Cardiac septum (tissue), 1 donor: ENCODE measurements around the gene FRS2. TPM values are rescaled to one million over a fixed set of nuclear protein-coding genes. Genes with fewer than 3 reads are reported as not detected.
"Not testable (repeated sequence)": the region's sequence is repeated elsewhere in the genome, so short reads cannot be mapped to it uniquely, and the experiment has no call there.

Experiments used
- DNase-seq: peaks from one replicate; pipeline ENCODE4 v3.0.0-alpha.2; 2020; ENCODE audit warnings: low spot score
- intact Hi-C: fragments of 100-400 bp; cut with DNase I; formaldehyde crosslinking; loops from one replicate; pipeline ENCODE4 v1.14.0; 2022
- total RNA-seq: library from RNA; stranded (reverse); fragmentation: NEBNext Ultra II Directional; extraction: Animal tissue kit (Norgen Biotek cat#: 25700); gene quantifications from one replicate; pipeline ENCODE4 v1.2.1, GENCODE V29; 2021
- donor health status: DM: no; HTN: no; CAD: no.

Gene FRS2
- total RNA-seq, 1 donor from 2014 or later, result 22.6 TPM

DNA sequence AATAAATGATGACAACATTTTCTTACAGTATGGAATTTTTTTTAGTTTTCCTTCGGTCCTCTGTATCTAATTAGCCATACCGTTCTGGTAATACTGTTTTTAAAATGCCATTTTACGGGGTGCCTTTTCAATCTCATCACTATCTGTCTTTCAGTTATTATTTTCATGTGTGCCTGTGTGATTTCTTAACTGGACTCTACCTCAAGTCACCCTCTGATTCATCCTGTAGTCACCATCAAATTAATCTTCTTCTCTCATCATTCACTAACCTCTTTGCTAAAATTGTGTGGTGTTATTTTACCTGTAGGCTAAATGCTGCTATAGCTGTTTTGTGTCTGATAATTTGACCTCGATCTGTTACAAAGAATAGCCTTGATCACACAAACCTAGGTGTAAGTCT, 99.0 kb downstream of the FRS2 start:
- DNase-seq, result no peak
- intact Hi-C loops, result no loop called here

DNA sequence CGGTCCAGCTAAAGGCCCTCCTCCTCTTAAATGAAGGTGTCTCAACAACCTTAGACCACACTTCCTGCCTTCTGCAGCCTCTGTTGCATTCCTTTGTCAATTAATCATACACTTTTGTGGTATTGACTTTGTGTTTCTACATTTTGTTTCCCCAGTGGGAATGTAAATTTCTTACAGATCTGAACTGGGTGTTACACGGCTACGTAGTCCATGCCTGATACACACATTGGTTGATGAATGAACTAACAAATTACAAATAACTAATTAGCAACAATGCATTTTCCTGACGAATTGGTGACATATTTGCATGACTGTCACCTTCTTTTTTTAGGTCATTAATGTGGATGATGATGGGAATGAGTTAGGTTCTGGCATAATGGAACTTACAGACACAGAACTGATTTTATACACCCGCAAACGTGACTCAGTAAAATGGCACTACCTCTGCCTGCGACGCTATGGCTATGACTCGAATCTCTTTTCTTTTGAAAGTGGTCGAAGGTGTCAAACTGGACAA, 99.9 kb downstream of the FRS2 start:
- intact Hi-C loops, result loop anchor here (5.0 kb wide), 3 partner anchors 98 to 178 kb away; partner anchors contain the start of gene FRS2

DNA sequence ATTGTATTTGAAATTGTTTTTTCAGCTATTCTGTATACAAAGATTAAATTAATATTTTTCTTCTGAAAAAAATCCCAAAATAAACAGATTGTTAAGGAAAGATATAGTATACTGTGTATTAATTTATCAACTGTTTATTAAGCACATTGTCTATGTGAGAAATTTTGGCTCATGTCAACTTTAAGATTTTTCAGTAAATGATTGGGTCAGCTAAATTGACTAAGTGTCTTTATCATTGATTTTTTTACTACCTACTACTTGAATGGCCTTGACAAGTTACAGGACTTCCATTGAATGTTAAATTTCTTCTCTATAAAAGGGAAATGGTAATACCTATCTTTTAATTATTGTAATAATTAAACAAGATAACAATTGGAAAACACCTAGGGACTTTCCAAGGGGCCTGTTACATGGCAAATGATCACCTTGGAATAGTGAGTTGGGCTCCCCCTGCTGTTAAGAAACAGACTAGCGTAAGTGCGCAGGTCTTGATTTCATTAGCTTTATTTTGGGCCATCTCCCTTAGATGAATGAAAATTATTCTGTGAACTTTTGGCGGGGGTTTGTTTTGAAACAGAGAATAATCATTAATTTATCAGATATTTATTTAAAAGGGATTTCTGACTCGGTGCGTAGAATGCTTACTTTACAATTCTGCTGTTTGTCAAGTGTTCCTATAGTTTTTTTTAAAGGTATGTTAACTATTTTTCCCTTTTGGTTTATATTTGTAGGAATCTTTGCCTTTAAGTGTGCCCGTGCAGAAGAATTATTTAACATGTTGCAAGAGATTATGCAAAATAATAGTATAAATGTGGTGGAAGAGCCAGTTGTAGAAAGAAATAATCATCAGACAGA, 100.6 kb downstream of the FRS2 start:
- intact Hi-C loops, result loop anchor here (5.0 kb wide), 3 partner anchors 98 to 178 kb away; partner anchors contain the start of gene FRS2

More for the DNA sequence above, 99.9 kb downstream of the FRS2 start:
- DNase-seq, result no peak

GRCh38 chr12:69575346-69575745, 105.2 kb downstream of the FRS2 start:
- DNase-seq, result no peak
- intact Hi-C loops, result no loop called here

More for the DNA sequence above, 100.6 kb downstream of the FRS2 start:
- DNase-seq, result no peak

DNA sequence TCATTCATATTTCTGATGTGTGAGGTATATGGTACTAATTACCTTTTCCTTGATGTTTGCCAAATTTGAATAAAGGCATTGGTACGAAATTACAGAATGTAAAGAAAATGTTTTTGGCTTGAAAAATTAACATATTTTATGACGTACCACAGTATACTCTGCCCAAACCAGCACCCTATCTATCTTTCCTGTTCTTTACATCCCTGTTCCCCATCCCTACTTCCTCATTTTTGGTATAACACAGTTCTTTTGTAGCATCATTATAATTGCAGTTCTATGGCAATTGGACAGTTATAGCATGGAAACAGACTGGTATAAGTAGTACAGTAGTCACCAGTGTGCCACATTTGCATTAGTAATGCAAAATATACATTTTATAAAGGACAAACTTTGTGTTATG, 108.1 kb downstream of the FRS2 start:
- no peak for DNase-seq
- intact Hi-C loops, result no loop called here

DNA sequence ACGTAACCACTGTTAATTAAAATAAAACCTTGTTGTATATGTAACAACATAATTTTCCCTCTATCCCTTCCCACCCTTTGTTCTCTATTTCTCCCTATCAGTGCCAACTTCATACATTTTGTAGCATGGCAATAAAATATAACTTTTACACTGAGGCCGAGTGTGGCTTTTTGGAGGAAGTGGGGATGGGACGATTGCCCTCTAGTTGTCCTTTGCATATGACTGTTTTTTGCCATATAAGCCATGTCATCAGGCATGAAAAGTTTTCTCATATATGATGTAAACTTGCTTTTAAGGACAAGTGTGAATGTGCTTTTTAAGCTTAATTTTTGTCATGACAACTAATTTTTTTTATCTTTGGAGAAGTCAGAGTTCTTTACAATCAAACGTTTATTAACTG, 108.8 kb downstream of the FRS2 start:
- intact Hi-C loops, result no loop called here
- no peak for DNase-seq

- no peak for DNase-seq
- intact Hi-C loops, result no loop called here
Measured at GRCh38 chr12:69580074-69580473, 109.9 kb downstream of the FRS2 start.

DNA sequence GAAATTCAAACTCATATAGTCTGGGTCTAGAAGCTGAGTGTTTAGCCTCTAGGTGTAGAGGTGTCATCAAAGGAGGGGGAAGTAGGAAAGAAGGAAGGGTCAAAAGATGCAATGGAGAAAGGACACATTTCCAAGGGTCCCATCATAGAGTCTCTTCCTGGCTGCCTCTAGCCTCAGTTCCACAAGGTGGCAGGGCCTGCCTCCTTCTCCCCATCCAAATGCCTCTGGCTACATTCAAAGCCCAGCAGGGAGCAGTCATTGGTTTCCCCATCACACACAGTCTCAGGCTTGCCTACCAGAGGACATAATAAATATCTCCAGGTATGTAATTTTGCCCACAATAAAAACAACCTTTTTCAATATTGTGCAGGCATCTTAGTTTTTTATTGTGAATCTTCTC, 113.0 kb downstream of the FRS2 start:
- intact Hi-C loops, result no loop called here
- DNase-seq, result no peak

DNA sequence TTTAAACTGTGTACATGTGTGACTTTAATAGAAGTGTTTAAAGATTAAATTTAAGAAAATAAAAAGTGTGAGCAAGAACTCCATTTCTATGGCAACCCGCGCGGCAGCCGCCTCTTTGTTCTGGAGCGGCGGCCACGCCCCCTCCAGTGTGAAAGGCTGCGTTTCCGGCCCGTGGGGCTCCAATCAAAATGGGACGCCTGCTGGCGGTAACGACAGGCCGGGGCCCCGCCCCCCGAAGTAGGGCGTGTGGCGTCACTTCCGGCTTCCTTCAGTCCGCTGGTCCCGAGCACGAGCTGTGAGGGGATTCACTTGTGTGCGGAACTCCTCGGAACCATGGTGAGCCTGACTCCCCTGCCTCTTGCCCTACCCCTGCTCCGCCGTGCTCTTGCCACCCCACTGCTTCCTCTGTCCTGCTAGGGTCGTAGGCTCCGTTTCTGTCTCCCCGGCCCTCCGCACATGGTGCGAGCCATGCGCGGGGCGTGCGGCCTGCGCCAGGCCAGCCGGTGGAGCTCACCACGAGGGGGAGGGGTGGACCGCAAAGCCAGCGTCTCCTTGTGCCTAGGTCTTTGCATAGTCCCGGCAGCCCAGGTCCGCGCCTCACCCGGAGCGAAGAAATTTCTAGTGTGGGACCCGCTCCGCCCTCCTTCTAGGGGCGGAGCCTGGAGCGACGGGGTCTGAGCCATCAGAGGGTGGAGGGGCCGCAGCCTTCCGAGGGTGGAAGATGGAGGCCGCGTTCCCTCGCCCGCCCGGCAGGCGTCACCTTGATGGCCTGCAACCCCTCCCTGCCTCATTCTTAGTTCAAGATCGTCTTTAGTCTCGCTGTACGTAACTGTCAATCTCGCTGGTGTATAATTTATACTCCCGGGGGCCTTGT, 115.2 kb downstream of the FRS2 start, which contains the start of gene CCT2:
TSS of gene CCT2 (plus strand) at position 271 of the 874 bp plus-strand sequence. CDS start at position 334, 63 bp downstream.
- intact Hi-C loops, result no loop called here
- peak; percentile 99 for DNase-seq

DNA sequence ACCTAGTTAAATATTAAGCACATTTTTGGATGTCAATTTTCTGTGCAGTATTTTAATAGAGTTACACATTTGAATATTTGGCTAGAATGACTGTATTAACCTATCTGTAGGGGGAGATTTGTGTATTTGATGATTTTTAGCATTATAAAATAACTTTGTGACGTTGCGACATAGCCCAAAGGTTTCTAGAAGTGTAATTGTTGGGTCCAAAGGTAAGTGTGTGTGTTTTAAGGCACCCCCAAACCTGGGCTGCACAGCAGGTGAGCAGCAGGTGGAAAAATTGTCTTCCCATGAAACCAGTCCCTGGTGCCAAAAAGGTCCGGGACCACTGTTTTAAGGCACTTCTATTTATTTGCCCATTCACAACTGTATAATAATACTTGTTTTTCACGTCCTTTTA, 118.3 kb downstream of the FRS2 start:
- intact Hi-C loops, result no loop called here
- DNase-seq, result no peak

DNA sequence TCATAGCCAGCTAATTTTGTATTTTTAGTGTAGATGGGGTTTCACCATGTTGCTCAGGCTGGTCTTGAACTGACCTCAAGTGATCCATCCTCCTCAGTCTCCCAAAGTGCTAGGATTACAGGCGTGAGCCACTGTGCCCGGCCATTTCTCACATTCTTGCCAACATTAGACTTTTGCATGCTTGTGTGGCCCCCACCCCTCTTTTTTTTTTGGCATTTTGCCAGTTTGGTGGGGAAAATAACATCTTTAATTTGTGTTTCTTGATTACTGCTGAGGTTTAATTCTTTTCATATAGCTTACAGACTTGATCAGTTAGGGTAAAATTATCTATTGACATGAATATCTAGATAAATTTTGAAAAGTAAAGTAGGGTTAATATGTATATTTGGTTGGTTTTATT, 118.9 kb downstream of the FRS2 start:
- DNase-seq, result no peak
- intact Hi-C loops, result no loop called here

DNA sequence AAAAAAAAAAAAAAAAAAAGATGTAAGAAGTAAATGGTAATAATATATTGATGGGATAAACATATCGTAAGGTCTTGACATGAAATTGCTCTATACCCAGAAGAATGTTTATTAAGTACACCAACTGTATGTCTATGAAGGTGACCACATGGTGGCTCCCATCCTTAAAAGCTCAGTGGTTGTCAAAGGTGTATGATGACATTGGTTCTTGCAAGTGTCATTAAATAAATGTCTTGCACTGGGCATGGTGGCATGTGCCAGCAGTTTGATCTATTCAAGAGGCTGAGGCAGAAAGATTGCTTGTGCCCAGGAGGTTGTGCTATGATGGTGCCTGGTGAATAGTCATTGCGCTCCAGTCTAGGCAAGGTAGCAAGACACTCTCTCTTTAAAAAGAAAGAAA, 125.5 kb downstream of the FRS2 start:
- no peak for DNase-seq
- intact Hi-C loops, result no loop called here

GRCh38 chr12:69598174-69598753, 128.1 kb downstream of the FRS2 start:
- intact Hi-C loops, result no loop called here

GRCh38 chr12:69600804-69601203, 130.6 kb downstream of the FRS2 start:
- intact Hi-C loops, result no loop called here
- DNase-seq, result no peak

More at GRCh38 chr12:69598174-69598753, 128.1 kb downstream of the FRS2 start:
- DNase-seq, result no peak

DNA sequence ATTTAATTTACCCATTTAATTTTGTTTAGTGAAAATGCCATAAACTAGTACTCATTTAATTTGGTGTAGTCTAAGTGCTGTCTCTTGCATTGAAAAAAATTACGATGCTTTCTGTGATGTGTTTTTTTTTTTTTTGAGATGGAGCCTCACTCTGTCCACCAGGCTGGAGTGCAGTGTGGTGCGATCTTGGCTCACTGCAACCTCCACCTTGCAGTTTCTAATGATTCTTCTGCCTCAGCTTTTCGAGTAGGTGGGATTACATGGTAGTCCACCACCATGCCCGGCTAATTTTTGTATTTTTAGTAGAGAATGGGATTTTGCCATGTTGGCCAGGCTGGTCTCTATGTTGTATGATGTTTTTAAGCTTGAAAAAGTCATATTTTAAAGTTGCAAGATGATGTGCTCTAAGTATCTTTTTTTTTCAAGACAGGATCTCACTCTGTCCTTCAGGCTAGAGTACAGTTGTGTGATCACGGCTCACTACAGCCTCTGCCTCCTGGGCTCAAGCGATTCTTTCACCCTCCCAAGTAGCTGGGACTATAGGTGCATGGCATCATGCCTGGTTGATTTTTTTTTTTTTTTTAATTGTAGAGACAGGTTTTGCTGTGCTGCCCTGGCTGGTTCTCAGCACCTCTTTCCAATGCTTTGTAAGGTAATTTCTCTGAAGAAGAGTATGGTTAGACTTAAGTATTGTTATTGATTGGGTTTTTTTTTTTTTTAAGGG, 131.9 kb downstream of the FRS2 start:
- DNase-seq, result no peak
- intact Hi-C loops, result no loop called here

DNA sequence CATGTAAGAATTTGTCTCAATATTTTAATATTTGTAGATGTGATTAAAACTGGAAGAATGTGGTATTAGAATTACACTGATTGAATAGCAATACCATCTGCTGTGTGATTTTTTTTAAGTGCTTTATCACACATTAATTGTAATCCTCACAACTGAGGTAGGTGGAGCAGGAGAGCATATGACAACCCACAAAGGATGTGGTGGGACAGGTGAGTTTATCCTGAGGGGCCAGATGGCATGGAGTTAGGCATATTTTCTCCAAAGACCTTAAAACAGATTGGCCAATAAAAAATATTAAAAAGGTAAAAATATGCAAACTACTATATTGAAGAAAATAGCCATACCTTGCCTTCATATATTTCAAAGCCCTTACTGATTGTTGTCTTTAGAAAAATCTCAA, 132.8 kb downstream of the FRS2 start:
- intact Hi-C loops, result no loop called here
- no peak for DNase-seq

- DNase-seq, intact Hi-C loops: not testable (repeated sequence)
Measured at GRCh38 chr12:69603556-69603955, 133.4 kb downstream of the FRS2 start.

DNA sequence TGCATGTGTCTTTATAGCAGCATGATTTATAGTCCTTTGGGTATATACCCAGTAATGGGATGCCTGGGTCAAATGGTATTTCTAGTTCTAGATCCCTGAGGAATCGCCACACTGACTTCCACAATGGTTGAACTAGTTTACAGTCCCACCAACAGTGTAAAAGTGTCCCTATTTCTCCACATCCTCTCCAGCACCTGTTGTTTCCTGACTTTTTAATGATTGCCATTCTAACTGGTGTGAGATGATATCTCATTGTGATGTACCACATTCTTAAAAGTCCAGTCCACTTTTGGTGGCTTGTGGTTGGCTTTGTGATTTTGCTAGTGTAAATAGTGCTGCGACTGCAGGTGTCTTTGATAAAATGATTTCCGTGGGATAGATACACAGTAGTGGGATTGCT, 134.1 kb downstream of the FRS2 start:
- intact Hi-C loops, DNase-seq: not testable (repeated sequence)

DNA sequence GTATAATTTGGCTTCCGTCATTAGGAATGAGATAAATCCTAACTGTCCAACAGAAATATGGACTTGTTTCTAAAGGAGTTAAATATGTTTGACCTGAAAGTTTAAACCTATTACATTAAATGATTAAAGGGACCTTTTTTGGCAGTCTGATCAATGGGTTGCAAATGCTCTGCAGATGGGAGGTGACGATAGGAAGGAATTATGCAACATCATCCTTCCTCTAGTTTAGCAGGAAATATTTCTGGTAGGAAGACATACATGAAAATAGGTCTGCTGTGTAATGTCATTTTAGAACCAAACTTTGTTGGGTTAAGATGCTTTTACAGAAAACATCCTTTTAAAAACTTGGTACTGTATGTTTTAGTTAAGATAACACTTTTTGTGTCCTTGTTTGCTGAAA, 137.9 kb downstream of the FRS2 start:
- no peak for DNase-seq
- intact Hi-C loops, result no loop called here
